ENCODE results near the gene MYL4. TPM values are rescaled to one million over a fixed set of nuclear protein-coding genes. Genes with fewer than 3 reads are reported as not detected.
"Not testable (repeated sequence)": the region's sequence is repeated elsewhere in the genome, so short reads cannot be mapped to it uniquely, and the experiment has no call there.

MYL4 gene
- under 1 TPM in 1 of 3 donors, not detected in 2; 0.39 TPM for polyA plus RNA-seq

DNA sequence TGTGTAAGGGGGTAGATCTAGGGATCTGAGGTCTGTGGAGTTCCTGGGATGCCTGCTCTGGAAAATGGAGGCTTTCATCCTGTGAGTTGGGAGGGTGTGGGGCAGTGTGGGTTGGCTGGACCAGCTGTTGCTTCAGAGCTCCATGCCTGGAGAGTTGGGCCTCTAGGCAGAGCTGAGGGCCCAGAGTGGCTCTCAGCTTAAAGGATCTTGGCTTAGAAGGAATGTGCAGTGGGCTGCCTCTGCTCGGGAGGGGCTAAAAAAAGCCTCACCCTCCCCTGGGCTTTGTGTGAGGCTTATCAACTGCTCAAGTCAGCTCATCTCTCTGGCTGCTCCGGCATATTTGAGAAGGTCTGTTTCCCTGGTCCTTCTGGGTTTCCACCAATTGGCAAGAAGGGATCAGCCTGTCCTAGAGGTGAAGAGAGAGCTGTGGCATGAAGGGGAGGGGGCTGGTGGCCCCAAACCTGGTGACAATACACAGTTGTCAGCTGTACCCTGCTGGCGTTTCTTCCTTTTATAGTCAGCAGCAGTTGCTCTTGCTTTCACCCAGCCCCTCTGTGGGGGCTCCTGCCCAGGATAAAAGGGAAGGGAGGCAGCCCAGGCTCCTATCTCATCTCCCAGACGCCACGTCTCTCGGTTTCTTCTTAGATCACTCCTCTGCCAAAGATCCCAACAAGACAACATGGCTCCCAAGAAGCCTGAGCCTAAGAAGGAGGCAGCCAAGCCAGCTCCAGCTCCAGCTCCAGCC lies at the start of gene MYL4:
Gene MYL4 (plus strand): TSS at position 605 of the 745 bp plus-strand sequence. CDS start 75 bp downstream, at position 680.
- H3K27me3 Mint-ChIP-seq (ENCODE audit: low read depth in 3 of 3): peaks cover 0 to 5% (median 4%) of the 10 kb centered on the region in 3 donors
- H3K4me1 Mint-ChIP-seq: peaks cover 22 to 26% of the 10 kb centered on the region in 2 donors
- peak within 1 kb of the TSS in 2 of 6 donors; percentile 21 to 65 for H3K27ac Mint-ChIP-seq
- H3K4me3 Mint-ChIP-seq: no peak within 1 kb of the TSS
- H3K36me3 Mint-ChIP-seq: no peaks in the 10 kb centered on the region
- H3K9me3 Mint-ChIP-seq: no peaks in the 10 kb centered on the region
- DNase-seq: no peak

DNA sequence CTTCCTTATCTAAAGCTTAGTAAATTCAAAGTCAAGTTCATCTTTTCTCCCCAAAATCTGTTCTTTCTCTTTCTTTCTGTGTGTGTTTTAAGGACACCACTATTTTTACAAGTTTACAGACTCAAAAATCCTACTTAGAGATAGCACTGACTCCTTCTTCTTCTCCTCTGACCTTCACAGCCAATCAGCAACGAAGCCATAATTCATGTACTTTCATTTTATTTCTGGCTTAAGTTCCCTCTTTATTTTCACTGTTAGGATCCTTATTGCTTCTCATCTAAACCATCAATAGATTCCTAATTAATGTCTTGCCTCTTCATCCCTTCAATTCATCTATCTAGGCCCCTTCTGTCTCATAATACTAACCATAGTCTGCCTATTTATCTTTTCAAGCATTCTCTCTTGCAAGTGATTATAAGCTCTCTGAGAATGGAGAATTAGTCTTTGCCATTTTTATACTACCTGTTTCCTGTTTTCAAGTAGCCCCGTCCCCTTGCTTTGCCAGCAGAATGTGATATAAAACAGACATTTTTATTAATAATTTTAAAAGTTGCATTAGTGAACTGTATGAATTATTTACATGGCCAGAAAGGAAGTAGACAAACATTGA lies 47.0 kb upstream of the MYL4 start:
- Mint-ChIP-seq H3K4me1 (peaks cover 16% of the 10 kb centered on the region in 2 donors), H3K4me3 (peak overlapping the region in 4 of 5 donors; percentile 1 to 60 (median 20)), H3K9me3 (no peaks in the 10 kb centered on the region), H3K36me3 (peaks cover under 1 to 16% (median 4%) of the 10 kb centered on the region in 3 donors), H3K27ac (peak overlapping the region; percentile 27 to 82 (median 75)), H3K27me3 (ENCODE audit: low read depth in 3 of 3) (no peaks in the 10 kb centered on the region)
- no peak for DNase-seq

DNA sequence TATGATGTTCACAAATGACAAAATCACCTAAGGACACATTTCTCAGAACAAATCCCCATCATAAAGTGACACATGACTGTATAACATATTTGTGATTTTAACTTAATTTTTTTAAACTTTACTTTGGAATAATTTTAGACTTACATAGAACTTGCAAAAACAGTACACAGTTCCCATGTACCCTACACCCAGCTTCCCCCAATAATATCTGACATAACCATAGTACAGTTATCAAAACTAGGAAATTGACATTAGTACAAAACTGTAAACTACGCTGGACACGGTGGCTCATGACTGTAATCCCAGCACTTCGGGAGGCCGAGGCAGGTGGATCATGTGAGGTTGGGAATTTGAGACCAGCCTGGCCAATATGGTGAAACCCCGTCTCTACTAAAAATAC lies 44.9 kb upstream of the MYL4 start:
- Mint-ChIP-seq H3K27ac (peak overlapping the region in 1 of 6 donors; percentile 8), H3K9me3 (no peaks in the 10 kb centered on the region), H3K27me3 (ENCODE audit: low read depth in 3 of 3) (no peaks in the 10 kb centered on the region), H3K4me3 (no peak overlapping the region), H3K36me3 (peaks cover 4 to 26% (median 12%) of the 10 kb centered on the region in 3 donors), H3K4me1 (peaks cover 16% of the 10 kb centered on the region in 2 donors)
- DNase-seq: no peak

DNA sequence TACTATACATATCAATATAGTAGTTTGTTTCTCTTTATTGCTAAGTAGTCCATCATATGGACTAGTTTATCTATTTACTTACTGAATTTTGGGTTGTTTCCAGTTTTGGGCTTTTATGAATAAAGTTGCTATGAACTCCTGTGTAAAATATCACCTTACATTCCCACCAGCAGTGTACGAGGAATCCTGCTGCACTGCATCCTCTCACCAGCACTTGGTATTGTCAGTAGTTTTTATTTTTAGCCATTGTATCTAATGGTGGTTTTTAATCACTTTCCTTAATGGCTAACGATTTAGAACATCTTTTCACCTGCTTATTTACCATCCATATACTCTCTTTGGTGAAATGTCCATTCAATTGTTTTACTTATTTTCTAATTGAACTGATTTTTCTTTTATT lies 44.0 kb upstream of the MYL4 start:
- Mint-ChIP-seq H3K9me3 (no peaks in the 10 kb centered on the region), H3K27me3 (ENCODE audit: low read depth in 3 of 3) (no peaks in the 10 kb centered on the region), H3K4me1 (peaks cover 16 to 22% of the 10 kb centered on the region in 2 donors), H3K4me3 (no peak overlapping the region), H3K36me3 (peaks cover 7 to 26% (median 15%) of the 10 kb centered on the region in 3 donors), H3K27ac (peak overlapping the region in 3 of 6 donors; percentile 3 to 17 (median 9))
- no peak for DNase-seq

DNA sequence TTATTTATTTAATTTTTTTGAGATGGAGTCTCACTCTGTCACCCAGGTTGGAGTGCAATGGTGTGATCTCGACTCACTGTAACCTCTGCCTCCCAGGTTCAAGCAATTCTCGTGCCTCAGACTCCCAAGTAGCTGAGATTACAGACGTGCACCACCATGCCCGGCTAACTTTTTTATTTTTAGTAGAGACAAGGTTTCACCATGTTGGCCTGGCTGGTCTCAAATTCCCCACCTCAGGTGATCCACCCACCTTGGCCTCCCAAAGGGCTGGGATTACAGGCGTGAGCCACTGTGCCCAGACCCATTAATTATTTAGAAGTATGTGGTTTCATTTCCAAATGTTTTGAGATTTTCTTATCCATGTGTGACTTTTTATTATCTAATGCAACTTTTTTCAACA lies 42.3 kb upstream of the MYL4 start:
- Mint-ChIP-seq H3K36me3 (peaks cover 8 to 27% (median 16%) of the 10 kb centered on the region in 3 donors), H3K4me1 (peaks cover 18 to 36% of the 10 kb centered on the region in 2 donors)
- H3K27ac Mint-ChIP-seq; H3K27me3 Mint-ChIP-seq (ENCODE audit: low read depth in 3 of 3); H3K4me3 Mint-ChIP-seq; DNase-seq; H3K9me3 Mint-ChIP-seq: not testable (repeated sequence)

DNA sequence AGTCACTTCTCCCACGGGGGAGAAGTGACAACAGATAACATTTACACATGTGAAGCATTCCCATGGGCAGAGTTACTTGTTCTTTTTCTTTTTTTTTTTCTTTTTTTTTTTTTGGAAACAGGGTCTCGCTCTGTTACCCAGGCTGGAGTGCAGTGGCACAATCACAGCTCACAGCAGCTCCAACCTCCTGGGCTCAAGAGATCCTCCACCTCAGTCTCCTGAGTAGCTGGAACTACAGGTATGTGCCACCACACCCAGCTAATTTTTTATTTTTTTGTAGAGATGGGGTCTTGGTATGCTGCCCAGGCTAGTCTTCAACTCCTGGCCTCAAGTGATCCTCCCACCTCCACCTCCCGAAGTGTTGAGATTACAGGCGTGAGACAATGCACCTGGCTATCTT lies 40.3 kb upstream of the MYL4 start:
- H3K27me3 Mint-ChIP-seq (ENCODE audit: low read depth in 3 of 3); DNase-seq; H3K4me3 Mint-ChIP-seq; H3K9me3 Mint-ChIP-seq: not testable (repeated sequence)
- H3K27ac Mint-ChIP-seq: peak overlapping the region in 1 of 6 donors; percentile 45
- peaks cover 15 to 41% of the 10 kb centered on the region in 2 donors for H3K4me1 Mint-ChIP-seq
- peaks cover 8 to 27% (median 16%) of the 10 kb centered on the region in 3 donors for H3K36me3 Mint-ChIP-seq

DNA sequence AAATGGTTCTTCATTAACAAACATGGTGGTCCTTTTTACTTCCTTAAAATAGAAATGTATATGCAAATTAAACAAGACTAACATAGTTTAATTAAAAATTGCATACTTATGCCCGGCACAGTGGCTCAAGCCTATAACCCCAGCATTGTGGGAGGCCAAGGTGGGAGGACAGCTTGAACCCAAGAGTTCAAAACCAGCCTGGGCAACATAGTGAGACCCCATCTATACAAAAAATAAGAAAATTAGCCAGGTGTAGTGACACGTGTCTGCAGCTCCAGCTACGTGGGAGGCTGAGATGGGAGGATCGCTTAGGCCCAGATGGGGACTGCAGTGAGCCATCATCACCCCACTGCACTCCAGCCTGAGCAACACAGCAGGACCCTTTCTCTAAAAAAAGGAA lies 38.4 kb upstream of the MYL4 start:
- Mint-ChIP-seq H3K9me3 (no peaks in the 10 kb centered on the region), H3K36me3 (peaks cover 8 to 32% (median 16%) of the 10 kb centered on the region in 3 donors)

DNA sequence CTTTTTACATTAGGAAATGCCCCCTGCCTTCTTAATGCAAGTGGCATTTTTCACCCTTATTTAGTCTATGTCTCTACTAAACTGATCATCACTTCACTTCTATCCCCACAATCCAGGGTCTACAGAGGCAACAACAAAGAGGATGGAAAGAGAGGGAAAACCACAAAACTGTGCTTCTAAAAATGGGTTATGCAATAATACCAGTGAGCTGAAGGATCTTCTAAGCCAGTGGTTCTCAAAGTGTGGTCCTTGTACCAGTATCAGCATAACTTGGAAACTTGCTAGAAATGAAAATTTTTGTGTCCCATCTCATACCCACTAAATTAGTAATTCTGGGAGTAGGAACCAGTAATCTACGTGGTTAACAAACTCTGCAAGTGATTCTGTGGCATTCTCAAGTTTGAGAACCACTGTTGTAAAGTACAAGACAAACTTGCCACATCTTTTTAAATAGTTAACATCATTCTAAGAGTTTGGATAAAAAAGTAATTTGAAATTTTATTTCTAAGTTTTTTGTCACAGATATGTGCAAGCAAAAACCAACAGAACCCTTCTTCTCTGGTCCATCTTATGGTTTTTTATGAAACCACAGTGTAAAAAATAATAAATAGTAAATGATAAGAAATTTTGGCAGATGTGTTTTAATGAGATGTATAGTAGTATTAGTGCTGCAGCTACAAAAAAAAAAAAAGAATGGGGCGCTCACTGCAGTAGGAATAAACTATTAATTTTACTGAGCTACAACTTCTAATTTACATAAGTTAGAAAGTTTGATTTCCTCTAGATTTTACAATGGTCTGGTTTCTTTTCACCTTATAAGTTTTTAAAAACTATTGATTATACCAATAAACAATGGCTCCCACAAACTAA lies 36.2 kb upstream of the MYL4 start:
- peak overlapping the region in 2 of 6 donors; percentile 0 to 4 for H3K27ac Mint-ChIP-seq
- H3K4me3 Mint-ChIP-seq: no peak overlapping the region
- H3K9me3 Mint-ChIP-seq: no peaks in the 10 kb centered on the region
- no peak for DNase-seq
- H3K4me1 Mint-ChIP-seq: peaks cover 38 to 72% of the 10 kb centered on the region in 2 donors
- H3K27me3 Mint-ChIP-seq (ENCODE audit: low read depth in 3 of 3): no peaks in the 10 kb centered on the region
- H3K36me3 Mint-ChIP-seq: peaks cover 8 to 24% (median 12%) of the 10 kb centered on the region in 3 donors

More for the DNA sequence above, 38.4 kb upstream of the MYL4 start:
- no peak overlapping the region for H3K4me3 Mint-ChIP-seq
- H3K27ac Mint-ChIP-seq: no peak overlapping the region
- H3K4me1 Mint-ChIP-seq: peaks cover 26 to 53% of the 10 kb centered on the region in 2 donors
- no peaks in the 10 kb centered on the region for H3K27me3 Mint-ChIP-seq (ENCODE audit: low read depth in 3 of 3)
- no peak for DNase-seq

DNA sequence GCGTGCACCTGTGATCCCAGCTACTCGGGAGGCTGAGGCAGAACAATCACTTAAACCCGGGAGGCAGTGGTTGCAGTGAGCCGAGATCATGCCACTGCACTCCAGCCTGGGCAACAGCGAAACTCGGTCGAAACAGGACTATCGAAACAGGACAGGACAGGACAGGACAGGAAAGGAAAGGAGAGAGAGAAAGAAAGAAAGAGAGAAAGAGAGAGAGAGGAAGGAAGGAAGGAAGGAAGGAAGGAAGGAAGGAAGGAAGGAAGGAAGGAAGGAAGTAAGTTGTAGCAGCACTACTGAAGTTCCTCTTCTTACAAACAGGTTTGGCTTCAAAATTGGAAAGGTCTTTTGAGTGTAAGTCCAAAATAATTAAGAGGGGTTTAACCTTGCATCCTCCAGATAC lies 34.3 kb upstream of the MYL4 start:
- Mint-ChIP-seq H3K27ac (peak overlapping the region in 2 of 6 donors; percentile 77 to 78), H3K4me3 (peak overlapping the region in 1 of 5 donors; percentile 66), H3K4me1 (peaks cover 42 to 74% of the 10 kb centered on the region in 2 donors), H3K36me3 (peaks cover 4 to 18% (median 7%) of the 10 kb centered on the region in 3 donors)
- not testable (repeated sequence) for H3K27me3 Mint-ChIP-seq (ENCODE audit: low read depth in 3 of 3); DNase-seq; H3K9me3 Mint-ChIP-seq

DNA sequence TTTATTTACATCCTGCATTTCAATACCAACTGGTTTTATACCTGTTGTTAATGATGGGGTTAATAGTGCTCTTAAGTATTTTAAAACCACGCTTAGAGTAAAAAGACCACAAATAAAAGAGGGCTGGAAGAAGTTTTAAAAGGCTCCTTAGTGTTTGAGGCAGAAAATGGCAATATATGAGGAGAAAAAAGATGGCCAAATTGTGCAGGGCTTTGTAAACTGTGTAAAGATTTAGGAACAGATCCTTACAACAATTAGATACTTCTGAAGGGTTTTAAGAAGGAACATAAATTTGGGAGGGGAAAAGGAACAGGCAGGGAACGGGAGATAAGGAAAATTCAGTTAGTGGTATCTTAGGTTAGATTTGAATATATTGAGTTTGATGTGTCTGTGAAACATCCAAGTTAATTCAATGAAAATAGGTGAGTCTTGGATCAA lies 32.7 kb upstream of the MYL4 start:
- peaks cover 40 to 69% of the 10 kb centered on the region in 2 donors for H3K4me1 Mint-ChIP-seq
- peaks cover 6 to 22% (median 10%) of the 10 kb centered on the region in 3 donors for H3K36me3 Mint-ChIP-seq
- no peaks in the 10 kb centered on the region for H3K9me3 Mint-ChIP-seq
- H3K27me3 Mint-ChIP-seq (ENCODE audit: low read depth in 3 of 3): peaks cover 0 to 2% (median 0%) of the 10 kb centered on the region in 3 donors
- no peak overlapping the region for H3K4me3 Mint-ChIP-seq
- DNase-seq: no peak
- H3K27ac Mint-ChIP-seq: peak overlapping the region in 2 of 6 donors; percentile 36 to 78

DNA sequence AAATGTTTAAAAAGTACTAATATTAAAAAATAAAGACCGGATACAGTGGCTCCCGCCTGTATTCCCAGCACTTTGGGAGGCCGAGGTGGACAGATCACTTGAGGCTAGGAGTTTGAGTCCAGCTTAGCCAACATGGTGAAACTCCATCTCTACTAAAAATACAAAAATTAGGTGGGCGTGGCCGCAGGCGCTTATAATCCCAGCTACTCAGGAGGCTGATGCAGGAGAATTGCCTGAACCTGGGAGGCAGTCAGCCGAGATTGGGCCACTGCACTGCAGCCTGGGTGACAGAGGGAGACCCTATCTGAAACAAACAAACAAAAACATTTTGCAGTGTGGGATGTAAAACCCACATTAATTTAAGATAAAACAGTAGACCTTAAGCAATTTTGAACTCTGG lies 31.9 kb upstream of the MYL4 start:
- Mint-ChIP-seq H3K4me1 (peaks cover 48 to 69% of the 10 kb centered on the region in 2 donors), H3K36me3 (peaks cover 6 to 20% (median 10%) of the 10 kb centered on the region in 3 donors), H3K27ac (peak overlapping the region in 1 of 6 donors; percentile 36)

DNA sequence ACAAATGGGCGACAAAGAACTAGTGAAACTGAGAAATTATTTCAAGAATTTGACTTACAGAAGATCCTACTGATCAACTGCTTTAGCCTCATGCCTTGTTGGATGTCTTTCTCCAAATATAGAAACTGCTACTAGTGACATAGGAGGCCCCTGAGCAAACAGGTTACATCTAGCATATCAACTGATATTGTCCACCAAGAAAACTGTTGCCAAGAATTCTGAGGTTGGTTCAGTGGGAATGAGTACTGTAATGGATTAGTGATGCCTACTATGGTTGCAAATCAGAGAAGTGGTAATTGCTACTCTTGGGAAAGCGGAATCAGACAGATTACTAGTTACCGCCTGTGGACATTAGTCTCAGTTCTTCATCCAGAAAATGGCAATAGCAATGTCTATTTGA lies 30.0 kb upstream of the MYL4 start:
- H3K36me3 Mint-ChIP-seq: peaks cover 6 to 20% (median 10%) of the 10 kb centered on the region in 3 donors
- peaks cover 0 to 2% (median 0%) of the 10 kb centered on the region in 3 donors for H3K27me3 Mint-ChIP-seq (ENCODE audit: low read depth in 3 of 3)
- H3K4me3 Mint-ChIP-seq: no peak overlapping the region
- no peak for DNase-seq
- peaks cover 49 to 72% of the 10 kb centered on the region in 2 donors for H3K4me1 Mint-ChIP-seq
- no peaks in the 10 kb centered on the region for H3K9me3 Mint-ChIP-seq
- H3K27ac Mint-ChIP-seq: peak overlapping the region in 1 of 6 donors; percentile 27

More for the DNA sequence above, 31.9 kb upstream of the MYL4 start:
- Mint-ChIP-seq H3K4me3 (no peak overlapping the region), H3K27me3 (ENCODE audit: low read depth in 3 of 3) (peaks cover 0 to 2% (median 0%) of the 10 kb centered on the region in 3 donors), H3K9me3 (no peaks in the 10 kb centered on the region)
- DNase-seq: no peak

DNA sequence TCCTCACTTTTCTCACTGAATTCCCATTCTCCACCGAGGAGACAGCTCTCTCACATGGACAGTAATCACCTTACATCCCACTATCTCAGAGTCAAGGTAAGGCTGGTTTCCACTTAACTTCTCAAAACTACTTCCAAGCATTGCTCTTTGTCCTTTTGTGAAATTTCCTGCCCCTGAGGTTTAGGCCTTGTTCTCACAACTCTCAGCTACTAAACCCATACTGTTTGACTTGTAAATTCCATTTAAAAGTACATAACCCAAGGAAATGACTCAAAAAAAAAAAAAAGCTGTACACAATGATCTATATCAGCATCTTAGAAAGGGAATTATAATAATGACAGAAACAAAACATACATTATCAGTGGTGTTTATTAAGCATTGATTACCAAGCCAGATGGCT lies 28.8 kb upstream of the MYL4 start:
- Mint-ChIP-seq H3K27ac (peak overlapping the region in 2 of 6 donors; percentile 19 to 56), H3K36me3 (peaks cover 6 to 12% (median 10%) of the 10 kb centered on the region in 3 donors), H3K27me3 (ENCODE audit: low read depth in 3 of 3) (peaks cover 0 to 2% (median 0%) of the 10 kb centered on the region in 3 donors), H3K9me3 (no peaks in the 10 kb centered on the region), H3K4me1 (peaks cover 46 to 74% of the 10 kb centered on the region in 2 donors), H3K4me3 (no peak overlapping the region)
- DNase-seq: no peak
